ENCODE data around the gene CCNF.

CCNF gene

GRCh38 chr16:2487517-2487842 is 58.2 kb downstream of the CCNF start:
- no peaks in the 10 kb centered on the region for H3K27me3 ChIP-seq (ENCODE audit: control insufficient read depth in 1 of 2, insufficient read depth in 2 of 2, low read length in 2 of 2)
- no peak overlapping the region for H3K9ac ChIP-seq (ENCODE audit: low read length in 2 of 2)
- H3K36me3 ChIP-seq (ENCODE audit: control insufficient read depth in 2 of 2, insufficient read depth in 2 of 2, low read length in 2 of 2) = peaks cover 0 to 4% of the 10 kb centered on the region in 2 donors
- no peak overlapping the region for H3K27ac ChIP-seq (ENCODE audit: low read length)
- H3K4me1 ChIP-seq (ENCODE audit: control insufficient read depth, insufficient read depth, low read length) = peaks cover 37% of the 10 kb centered on the region
- no peaks in the 10 kb centered on the region for H3K9me3 ChIP-seq (ENCODE audit: control insufficient read depth in 2 of 2, low read length in 2 of 2)
- H3K4me3 ChIP-seq (ENCODE audit: low read length in 2 of 2) = no peak overlapping the region

GRCh38 chr16:2487903-2488531 is 58.8 kb downstream of the CCNF start:
- H3K9me3 ChIP-seq (ENCODE audit: control insufficient read depth in 2 of 2, low read length in 2 of 2) = no peaks in the 10 kb centered on the region
- H3K27ac ChIP-seq (ENCODE audit: low read length) = no peak overlapping the region
- H3K4me3 ChIP-seq (ENCODE audit: low read length in 2 of 2) = no peak overlapping the region
- no peaks in the 10 kb centered on the region for H3K27me3 ChIP-seq (ENCODE audit: control insufficient read depth in 1 of 2, insufficient read depth in 2 of 2, low read length in 2 of 2)
- H3K4me1 ChIP-seq (ENCODE audit: control insufficient read depth, insufficient read depth, low read length) = peaks cover 31% of the 10 kb centered on the region
- H3K9ac ChIP-seq (ENCODE audit: low read length in 2 of 2) = no peak overlapping the region
- H3K36me3 ChIP-seq (ENCODE audit: control insufficient read depth in 2 of 2, insufficient read depth in 2 of 2, low read length in 2 of 2) = peaks cover 0 to 4% of the 10 kb centered on the region in 2 donors

GRCh38 chr16:2489581-2489980 is 60.3 kb downstream of the CCNF start:
- Histone ChIP-seq H3K4me1 (ENCODE audit: control insufficient read depth, insufficient read depth, low read length) (peaks cover 16% of the 10 kb centered on the region), H3K9me3 (ENCODE audit: control insufficient read depth in 2 of 2, low read length in 2 of 2) (no peaks in the 10 kb centered on the region), H3K36me3 (ENCODE audit: control insufficient read depth in 2 of 2, insufficient read depth in 2 of 2, low read length in 2 of 2) (peaks cover 0 to 4% of the 10 kb centered on the region in 2 donors), H3K27ac (ENCODE audit: low read length) (no peak overlapping the region), H3K27me3 (ENCODE audit: control insufficient read depth in 1 of 2, insufficient read depth in 2 of 2, low read length in 2 of 2) (no peaks in the 10 kb centered on the region), H3K4me3 (ENCODE audit: low read length in 2 of 2) (no peak overlapping the region), H3K9ac (ENCODE audit: low read length in 2 of 2) (no peak overlapping the region)

GRCh38 chr16:2490190-2491105 is 61.2 kb downstream of the CCNF start:
- Histone ChIP-seq H3K4me1 (ENCODE audit: control insufficient read depth, insufficient read depth, low read length) (peaks cover 11% of the 10 kb centered on the region), H3K27me3 (ENCODE audit: control insufficient read depth in 1 of 2, insufficient read depth in 2 of 2, low read length in 2 of 2) (no peaks in the 10 kb centered on the region), H3K9ac (ENCODE audit: low read length in 2 of 2) (no peak overlapping the region), H3K36me3 (ENCODE audit: control insufficient read depth in 2 of 2, insufficient read depth in 2 of 2, low read length in 2 of 2) (peaks cover 0 to 4% of the 10 kb centered on the region in 2 donors), H3K4me3 (ENCODE audit: low read length in 2 of 2) (no peak overlapping the region), H3K27ac (ENCODE audit: low read length) (no peak overlapping the region), H3K9me3 (ENCODE audit: control insufficient read depth in 2 of 2, low read length in 2 of 2) (no peaks in the 10 kb centered on the region)

GRCh38 chr16:2492292-2492691 is 63.0 kb downstream of the CCNF start:
- Histone ChIP-seq H3K9me3 (ENCODE audit: control insufficient read depth in 2 of 2, low read length in 2 of 2) (no peaks in the 10 kb centered on the region), H3K27ac (ENCODE audit: low read length) (no peak overlapping the region), H3K9ac (ENCODE audit: low read length in 2 of 2) (no peak overlapping the region), H3K36me3 (ENCODE audit: control insufficient read depth in 2 of 2, insufficient read depth in 2 of 2, low read length in 2 of 2) (peaks cover 0 to 18% of the 10 kb centered on the region in 2 donors), H3K4me1 (ENCODE audit: control insufficient read depth, insufficient read depth, low read length) (peaks cover 5% of the 10 kb centered on the region), H3K27me3 (ENCODE audit: control insufficient read depth in 1 of 2, insufficient read depth in 2 of 2, low read length in 2 of 2) (no peaks in the 10 kb centered on the region), H3K4me3 (ENCODE audit: low read length in 2 of 2) (no peak overlapping the region)

GRCh38 chr16:2493605-2494004 is 64.4 kb downstream of the CCNF start:
- H3K36me3 ChIP-seq (ENCODE audit: control insufficient read depth in 2 of 2, insufficient read depth in 2 of 2, low read length in 2 of 2) = peaks cover 0 to 20% of the 10 kb centered on the region in 2 donors
- H3K27ac ChIP-seq (ENCODE audit: low read length) = no peak overlapping the region
- H3K4me1 ChIP-seq (ENCODE audit: control insufficient read depth, insufficient read depth, low read length) = peaks cover 13% of the 10 kb centered on the region
- H3K4me3 ChIP-seq (ENCODE audit: low read length in 2 of 2) = no peak overlapping the region
- H3K27me3 ChIP-seq (ENCODE audit: control insufficient read depth in 1 of 2, insufficient read depth in 2 of 2, low read length in 2 of 2) = no peaks in the 10 kb centered on the region
- H3K9me3 ChIP-seq (ENCODE audit: control insufficient read depth in 2 of 2, low read length in 2 of 2) = no peaks in the 10 kb centered on the region
- no peak overlapping the region for H3K9ac ChIP-seq (ENCODE audit: low read length in 2 of 2)

GRCh38 chr16:2494616-2495015 is 65.4 kb downstream of the CCNF start:
- no peaks in the 10 kb centered on the region for H3K9me3 ChIP-seq (ENCODE audit: control insufficient read depth in 2 of 2, low read length in 2 of 2)
- no peak overlapping the region for H3K9ac ChIP-seq (ENCODE audit: low read length in 2 of 2)
- H3K36me3 ChIP-seq (ENCODE audit: control insufficient read depth in 2 of 2, insufficient read depth in 2 of 2, low read length in 2 of 2) = peaks cover 0 to 20% of the 10 kb centered on the region in 2 donors
- H3K27ac ChIP-seq (ENCODE audit: low read length) = no peak overlapping the region
- peaks cover 15% of the 10 kb centered on the region for H3K4me1 ChIP-seq (ENCODE audit: control insufficient read depth, insufficient read depth, low read length)
- no peaks in the 10 kb centered on the region for H3K27me3 ChIP-seq (ENCODE audit: control insufficient read depth in 1 of 2, insufficient read depth in 2 of 2, low read length in 2 of 2)
- H3K4me3 ChIP-seq (ENCODE audit: low read length in 2 of 2) = no peak overlapping the region

- Histone ChIP-seq H3K4me1 (ENCODE audit: control insufficient read depth, insufficient read depth, low read length) (peaks cover 15% of the 10 kb centered on the region), H3K27ac (ENCODE audit: low read length) (no peak overlapping the region), H3K4me3 (ENCODE audit: low read length in 2 of 2) (no peak overlapping the region), H3K9me3 (ENCODE audit: control insufficient read depth in 2 of 2, low read length in 2 of 2) (no peaks in the 10 kb centered on the region), H3K27me3 (ENCODE audit: control insufficient read depth in 1 of 2, insufficient read depth in 2 of 2, low read length in 2 of 2) (no peaks in the 10 kb centered on the region), H3K9ac (ENCODE audit: low read length in 2 of 2) (no peak overlapping the region), H3K36me3 (ENCODE audit: control insufficient read depth in 2 of 2, insufficient read depth in 2 of 2, low read length in 2 of 2) (peaks cover 0 to 20% of the 10 kb centered on the region in 2 donors)
These were observed 65.8 kb downstream of the CCNF start for GRCh38 chr16:2495041-2495440.

- H3K4me3 ChIP-seq (ENCODE audit: low read length in 2 of 2) = no peak overlapping the region
- no peak overlapping the region for H3K9ac ChIP-seq (ENCODE audit: low read length in 2 of 2)
- H3K9me3 ChIP-seq (ENCODE audit: control insufficient read depth in 2 of 2, low read length in 2 of 2) = no peaks in the 10 kb centered on the region
- H3K4me1 ChIP-seq (ENCODE audit: control insufficient read depth, insufficient read depth, low read length) = peaks cover 20% of the 10 kb centered on the region
- H3K27me3 ChIP-seq (ENCODE audit: control insufficient read depth in 1 of 2, insufficient read depth in 2 of 2, low read length in 2 of 2) = no peaks in the 10 kb centered on the region
- H3K36me3 ChIP-seq (ENCODE audit: control insufficient read depth in 2 of 2, insufficient read depth in 2 of 2, low read length in 2 of 2) = peaks cover 0 to 16% of the 10 kb centered on the region in 2 donors
- H3K27ac ChIP-seq (ENCODE audit: low read length) = no peak overlapping the region
These were observed 67.2 kb downstream of the CCNF start for GRCh38 chr16:2496223-2497115.

GRCh38 chr16:2497116-2497630 is 67.9 kb downstream of the CCNF start:
- peaks cover 0 to 16% of the 10 kb centered on the region in 2 donors for H3K36me3 ChIP-seq (ENCODE audit: control insufficient read depth in 2 of 2, insufficient read depth in 2 of 2, low read length in 2 of 2)
- no peak overlapping the region for H3K27ac ChIP-seq (ENCODE audit: low read length)
- no peaks in the 10 kb centered on the region for H3K27me3 ChIP-seq (ENCODE audit: control insufficient read depth in 1 of 2, insufficient read depth in 2 of 2, low read length in 2 of 2)
- H3K4me3 ChIP-seq (ENCODE audit: low read length in 2 of 2) = no peak overlapping the region
- H3K4me1 ChIP-seq (ENCODE audit: control insufficient read depth, insufficient read depth, low read length) = peaks cover 28% of the 10 kb centered on the region
- H3K9me3 ChIP-seq (ENCODE audit: control insufficient read depth in 2 of 2, low read length in 2 of 2) = no peaks in the 10 kb centered on the region
- no peak overlapping the region for H3K9ac ChIP-seq (ENCODE audit: low read length in 2 of 2)
